HEK293 (cell line): Measurements from ENCODE around the gene EIF3J.
A peak's percentile ranks its signal among the peaks of the same experiment; 100 is the strongest.

Source experiments
- CTCF ChIA-PET: fragments of 350-600 bp; formaldehyde crosslinking; extraction: SDS; loops from one replicate; lab custom pipeline; 2021; ENCODE audit warnings: antibody characterized with exemption; lab: Yijun Ruan, JAX
- POLR2A ChIA-PET: fragments of 300-600 bp; formaldehyde crosslinking; extraction: SDS; loops from one replicate; lab custom pipeline; 2020; ENCODE audit warnings: antibody characterized with exemption, inconsistent platforms; lab: Yijun Ruan, JAX
- H3K27ac ChIP-seq: fragments of 200-500 bp; sonication (Bioruptor generic); 2 replicates; pipeline ENCODE4 v1.5.1; 2014; ENCODE audit warnings: low read depth, low read length, control low read depth, inconsistent platforms; ENCODE audit errors: extremely low read depth
- H3K36me3 ChIP-seq, 2 experiments: fragments of 200-500 bp in 1 of 2; sonication (Bioruptor generic) in 1 of 2; 1 replicate in 1 of 2; 2 replicates in 1 of 2; pipeline ENCODE4 v1.5.1; 2014 to 2017; ENCODE audit warnings: inconsistent platforms in 2 of 2, low read length in 2 of 2; ENCODE audit not compliant: control insufficient read depth in 2 of 2, insufficient read depth in 1 of 2
- H3K4me1 ChIP-seq: fragments of 200-500 bp; sonication (Bioruptor generic); 2 replicates; pipeline ENCODE4 v1.5.1; 2014; ENCODE audit warnings: mild to moderate bottlenecking, low read length, inconsistent platforms; ENCODE audit not compliant: control insufficient read depth, insufficient read depth
- H3K4me3 ChIP-seq: 2 replicates; pipeline ENCODE4 v1.5.1; 2011; ENCODE audit warnings: low read depth, mild to moderate bottlenecking, control low read depth, low read length, moderate library complexity
- H3K9me3 ChIP-seq: fragments of 200-500 bp; sonication (Bioruptor generic); 2 replicates; pipeline ENCODE4 v1.5.1; 2014; ENCODE audit warnings: low read depth, low read length, inconsistent platforms; ENCODE audit not compliant: control insufficient read depth, insufficient read depth
- KLF10 ChIP-seq: fragments of 450-650 bp; IDR thresholded peaks from 2 replicates; pipeline ENCODE4 v1.5.1; 2018; ENCODE audit warnings: missing biosample characterization, mild to moderate bottlenecking, missing genetic modification characterization
- PATZ1 ChIP-seq: fragments of 450-650 bp; formaldehyde crosslinking; IDR thresholded peaks from 2 replicates; pipeline ENCODE4 v1.5.1; 2016; ENCODE audit warnings: missing biosample characterization, missing genetic modification characterization
- PBX3 ChIP-seq: sonication (generic); formaldehyde crosslinking; IDR thresholded peaks from 2 replicates; pipeline ENCODE4 v1.8.1; 2022; ENCODE audit warnings: mild to moderate bottlenecking, moderate library complexity, missing genetic modification reagents
- TCF7L2 ChIP-seq: IDR thresholded peaks from 2 replicates; pipeline ENCODE4 v1.6.1; 2011; ENCODE audit warnings: low read depth, mild to moderate bottlenecking, inconsistent platforms, low read length, moderate library complexity, borderline replicate concordance
- ZBTB10 ChIP-seq: fragments of 450-650 bp; formaldehyde crosslinking; IDR thresholded peaks from 2 replicates; pipeline ENCODE4 v1.5.1; 2016; ENCODE audit warnings: missing biosample characterization, missing genetic modification characterization
- ZBTB6 ChIP-seq: fragments of 450-650 bp; formaldehyde crosslinking; IDR thresholded peaks from 2 replicates; pipeline ENCODE4 v1.5.1; 2017; ENCODE audit warnings: missing biosample characterization, missing genetic modification characterization
- ZNF114 ChIP-seq: fragments of 450-650 bp; formaldehyde crosslinking; IDR thresholded peaks from 2 replicates; pipeline ENCODE4 v1.5.0; 2017; ENCODE audit warnings: missing biosample characterization, missing genetic modification characterization
- ZNF239 ChIP-seq: fragments of 450-650 bp; formaldehyde crosslinking; IDR thresholded peaks from 2 replicates; pipeline ENCODE4 v1.5.1; 2016; ENCODE audit warnings: missing biosample characterization, missing genetic modification characterization
- ZNF335 ChIP-seq: fragments of 450-650 bp; formaldehyde crosslinking; conservative IDR thresholded peaks from 2 replicates; pipeline ENCODE4 v1.5.1; 2016; ENCODE audit warnings: missing biosample characterization, missing genetic modification characterization
- ZNF423 ChIP-seq: fragments of 450-650 bp; formaldehyde crosslinking; IDR thresholded peaks from 2 replicates; pipeline ENCODE4 v1.5.1; 2016; ENCODE audit warnings: missing biosample characterization, missing genetic modification characterization
- ZNF473 ChIP-seq: fragments of 450-650 bp; formaldehyde crosslinking; IDR thresholded peaks from 2 replicates; pipeline ENCODE4 v1.5.1; 2017; ENCODE audit warnings: missing biosample characterization, missing genetic modification characterization
- ZNF514 ChIP-seq: fragments of 450-650 bp; formaldehyde crosslinking; IDR thresholded peaks from 2 replicates; pipeline ENCODE4 v1.5.1; 2016; ENCODE audit warnings: missing biosample characterization, missing genetic modification characterization
- ZNF645 ChIP-seq: fragments of 450-650 bp; formaldehyde crosslinking; IDR thresholded peaks from 2 replicates; pipeline ENCODE4; 2016; ENCODE audit warnings: missing biosample characterization, missing genetic modification characterization
- ZNF654 ChIP-seq: fragments of 450-650 bp; formaldehyde crosslinking; IDR thresholded peaks from 2 replicates; pipeline ENCODE4 v1.5.1; 2016; ENCODE audit warnings: low read depth, missing biosample characterization, missing genetic modification characterization
- ZNF660 ChIP-seq: fragments of 450-650 bp; IDR thresholded peaks from 2 replicates; pipeline ENCODE4 v1.5.1; 2018; ENCODE audit warnings: missing biosample characterization, mild to moderate bottlenecking, missing genetic modification characterization
- ZNF670 ChIP-seq: fragments of 450-650 bp; formaldehyde crosslinking; IDR thresholded peaks from 2 replicates; pipeline ENCODE4 v1.5.1; 2016; ENCODE audit warnings: missing biosample characterization, missing genetic modification characterization, low read depth
- ZNF707 ChIP-seq: fragments of 450-650 bp; formaldehyde crosslinking; IDR thresholded peaks from 2 replicates; pipeline ENCODE4 v1.5.1; 2016; ENCODE audit warnings: missing biosample characterization, missing genetic modification characterization
- ZNF747 ChIP-seq: fragments of 450-650 bp; formaldehyde crosslinking; IDR thresholded peaks from 2 replicates; pipeline ENCODE4 v1.5.1; 2016; ENCODE audit warnings: missing biosample characterization, missing genetic modification characterization
- ZNF830 ChIP-seq: fragments of 450-650 bp; IDR thresholded peaks from 2 replicates; pipeline ENCODE4 v1.5.0; 2018; ENCODE audit warnings: missing biosample characterization, missing genetic modification characterization, low read depth, mild to moderate bottlenecking, moderate library complexity
- ZSCAN18 ChIP-seq: fragments of 450-650 bp; formaldehyde crosslinking; IDR thresholded peaks from 2 replicates; pipeline ENCODE4 v1.5.1; 2016; ENCODE audit warnings: missing biosample characterization, missing genetic modification characterization

EIF3J gene

GRCh38 chr15:44591326-44591725 lies 54.4 kb downstream of the EIF3J start:
- POLR2A ChIA-PET, result no interaction called here
- H3K4me3 ChIP-seq, result no peak overlapping the region
- H3K9me3 ChIP-seq, result no peaks in the 10 kb centered on the region
- H3K27ac ChIP-seq, result no peak overlapping the region
- no peaks in the 10 kb centered on the region for H3K4me1 ChIP-seq
- peaks cover 26 to 80% of the 10 kb centered on the region in 2 experiments for H3K36me3 ChIP-seq
- CTCF ChIA-PET, result interaction anchor here (6.3 kb wide), 1 partner anchor 12 kb away, joined by 42 read pairs; no protein-coding TSS in a partner anchor
- no peak for TF ChIP-seq ZNF747
- no peak for TF ChIP-seq ZNF423 (tag by site-specific recombination)
- no peak for TF ChIP-seq ZNF660 (tag by site-specific recombination)
- no peak for TF ChIP-seq ZNF473 (tag by site-specific recombination)
- TF ChIP-seq ZSCAN18 (tag by site-specific recombination), result no peak
- TF ChIP-seq ZNF830, result no peak
- no peak for TF ChIP-seq ZNF645 (tag by site-specific recombination)

GRCh38 chr15:44593042-44593736 lies 56.2 kb downstream of the EIF3J start:
- H3K4me1 ChIP-seq, result no peaks in the 10 kb centered on the region
- no peak for TF ChIP-seq ZNF335
- TF ChIP-seq ZNF654 (tag by site-specific recombination), result peak; percentile 51
- TF ChIP-seq ZNF707 (tag by site-specific recombination), result no peak
- no peaks in the 10 kb centered on the region for H3K9me3 ChIP-seq
- no peak overlapping the region for H3K4me3 ChIP-seq
- ChIA-PET POLR2A (interaction anchor here (0.7 kb wide), 1 partner anchor 145 kb away, joined by 3 read pairs; no protein-coding TSS in a partner anchor), CTCF (interaction anchor here (0.6 to 6.3 kb wide), 14 partner anchors 9 to 762 kb away, joined by 3 to 42 read pairs (median 4); partner anchors contain the start of gene TRIM69)
- peaks cover 29 to 80% of the 10 kb centered on the region in 2 experiments for H3K36me3 ChIP-seq
- no peak overlapping the region for H3K27ac ChIP-seq

GRCh38 chr15:44595246-44595645 lies 58.3 kb downstream of the EIF3J start:
- no peaks in the 10 kb centered on the region for H3K4me1 ChIP-seq
- H3K36me3 ChIP-seq, result peaks cover 29 to 73% of the 10 kb centered on the region in 2 experiments
- TF ChIP-seq PATZ1 (tag by site-specific recombination), result no peak
- no peak for TF ChIP-seq ZNF514 (tag by site-specific recombination)
- no peak for TF ChIP-seq PBX3 (CRISPR knock-in tag)
- no peak for TF ChIP-seq TCF7L2
- TF ChIP-seq KLF10 (tag by site-specific recombination), result no peak
- TF ChIP-seq ZBTB6 (tag by site-specific recombination), result no peak
- no peak for TF ChIP-seq ZNF114 (tag by site-specific recombination)
- no peak for TF ChIP-seq ZNF239 (tag by site-specific recombination)
- TF ChIP-seq ZNF670, result no peak
- no peak for TF ChIP-seq ZBTB10 (tag by site-specific recombination)
- H3K27ac ChIP-seq, result no peak overlapping the region
- H3K4me3 ChIP-seq, result no peak overlapping the region
- ChIA-PET CTCF (no interaction called here), POLR2A (no interaction called here)
- no peaks in the 10 kb centered on the region for H3K9me3 ChIP-seq
